Measurements from ENCODE around the gene TP73.

TP73 gene

DNA sequence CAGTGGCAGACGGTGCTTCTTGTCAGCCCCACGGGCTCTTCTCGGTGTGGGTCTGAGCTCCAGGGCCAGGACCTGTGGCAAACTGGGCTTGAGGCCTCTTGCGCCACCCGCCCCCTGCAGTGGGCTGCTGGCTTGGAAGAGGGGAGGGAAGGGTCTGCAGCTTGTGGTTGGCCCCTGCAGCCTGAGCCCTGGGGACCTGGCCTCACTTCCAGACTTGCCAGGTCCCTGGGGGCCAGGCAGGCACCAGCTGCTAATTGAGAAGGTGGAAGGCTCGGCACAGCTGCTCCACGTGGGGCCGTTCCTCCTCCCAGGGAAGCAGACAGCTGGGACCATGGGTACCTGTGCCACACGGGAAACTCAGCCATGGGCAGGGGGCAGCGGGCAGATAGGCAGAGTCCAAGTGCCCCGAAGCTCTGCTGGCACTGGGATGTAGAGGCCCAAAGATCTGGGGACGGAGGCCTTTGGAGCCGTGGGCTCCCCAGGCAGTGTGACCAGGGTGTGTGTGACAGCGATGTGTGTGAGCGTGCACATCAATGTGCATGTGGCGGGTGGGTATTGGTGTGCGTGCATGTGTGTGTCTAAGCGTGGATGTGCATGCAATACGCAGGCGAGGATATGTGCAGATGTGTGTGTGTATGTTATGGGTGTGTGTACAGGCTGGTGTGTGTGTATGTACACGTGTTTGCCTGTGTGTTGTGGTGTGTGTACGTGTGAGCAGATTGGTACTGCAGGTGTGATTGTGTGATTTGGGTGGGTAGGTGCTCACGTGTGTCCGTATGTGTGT is 39.3 kb downstream of the TP73 start:
- no peak for DNase-seq

DNA sequence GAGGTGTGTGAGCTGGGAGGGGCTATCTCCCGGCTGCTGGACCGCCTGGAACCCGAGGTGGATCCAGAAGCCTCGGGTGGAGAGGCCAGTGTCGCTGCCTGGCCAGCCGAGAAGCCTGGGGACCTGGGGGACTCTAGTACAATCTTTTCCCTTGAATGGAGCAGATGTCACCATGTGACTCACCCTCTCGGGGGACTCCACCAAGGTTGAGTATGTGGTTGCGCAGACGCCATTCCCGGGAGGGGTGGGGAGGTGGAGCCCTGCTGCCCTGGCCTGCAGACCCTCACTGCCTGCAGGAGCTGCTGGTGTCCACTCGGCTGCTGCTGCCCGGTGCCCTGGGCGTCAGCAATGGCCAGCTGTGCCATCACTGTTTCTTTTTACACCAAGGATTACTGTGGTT is 40.3 kb downstream of the TP73 start:
- DNase-seq = no peak

DNA sequence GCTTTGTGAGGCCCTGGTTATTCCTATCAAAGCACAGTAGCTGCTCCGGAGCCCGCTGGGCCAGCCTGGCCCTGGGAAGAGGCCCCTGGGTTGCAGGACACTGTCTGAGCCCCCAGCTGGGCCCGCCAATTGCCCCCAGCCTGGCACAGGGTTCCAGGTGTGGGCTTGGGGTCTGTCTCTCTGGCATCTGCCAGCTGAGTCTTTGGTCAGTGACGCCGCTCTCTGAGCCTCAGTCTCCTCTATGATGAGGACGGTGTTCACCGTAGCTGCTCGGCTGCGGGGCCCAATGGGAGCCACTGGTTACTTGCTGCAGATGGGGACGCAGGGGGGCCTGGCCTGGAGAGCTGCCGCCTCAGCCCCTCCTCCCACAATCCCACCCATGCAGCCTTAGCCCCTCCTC is 41.0 kb downstream of the TP73 start:
- no peak for DNase-seq

GRCh38 chr1:3695326-3696217 is 43.3 kb downstream of the TP73 start:
- peak; percentile 18 to 19 for DNase-seq

GRCh38 chr1:3696689-3697088 is 44.4 kb downstream of the TP73 start:
- no peak for DNase-seq

GRCh38 chr1:3697104-3697503 is 44.8 kb downstream of the TP73 start:
- no peak for DNase-seq

DNA sequence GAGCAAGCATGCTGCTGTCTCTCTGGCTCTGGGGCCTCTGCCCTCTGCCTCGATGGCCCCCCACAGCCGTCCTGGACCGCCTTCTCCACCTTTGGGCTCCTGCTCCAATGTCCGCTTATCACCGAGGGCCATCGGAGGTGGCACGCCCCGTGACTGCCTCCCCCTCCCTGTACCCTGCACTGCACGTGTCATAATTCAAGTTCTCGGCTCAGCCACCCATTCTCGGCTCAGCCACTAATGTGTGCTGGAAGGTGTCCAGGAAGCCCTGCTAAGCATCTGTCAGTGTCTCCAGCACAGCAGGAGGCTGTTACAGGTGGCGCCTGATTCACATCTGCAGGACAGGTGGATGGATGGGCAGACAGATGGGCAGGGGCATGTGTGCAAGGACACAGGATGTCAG is 45.5 kb downstream of the TP73 start:
- no peak for DNase-seq

GRCh38 chr1:3698660-3699408 is 46.5 kb downstream of the TP73 start:
- no peak for DNase-seq

- no peak for DNase-seq
These were observed 47.3 kb downstream of the TP73 start for GRCh38 chr1:3699596-3699995.

DNA sequence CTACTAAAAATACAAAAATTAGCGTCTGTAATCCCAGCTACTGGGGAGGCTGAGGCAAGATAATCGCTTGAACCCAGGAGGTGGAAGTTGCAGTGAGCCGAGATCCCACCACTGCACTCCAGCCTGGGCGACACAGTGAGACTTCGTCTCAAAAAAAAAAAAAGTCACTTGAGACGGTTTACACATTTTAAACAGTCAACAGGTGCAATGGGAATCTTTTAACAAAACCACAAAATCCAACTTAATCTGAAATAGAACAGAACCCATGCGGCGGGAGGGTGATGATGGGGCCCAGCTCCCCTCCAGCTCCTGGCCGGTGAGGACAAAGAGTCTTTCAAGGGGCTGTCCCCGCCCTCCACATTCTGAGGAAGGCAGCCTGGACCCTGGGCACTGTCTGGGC is 48.3 kb downstream of the TP73 start:
- no peak for DNase-seq

DNA sequence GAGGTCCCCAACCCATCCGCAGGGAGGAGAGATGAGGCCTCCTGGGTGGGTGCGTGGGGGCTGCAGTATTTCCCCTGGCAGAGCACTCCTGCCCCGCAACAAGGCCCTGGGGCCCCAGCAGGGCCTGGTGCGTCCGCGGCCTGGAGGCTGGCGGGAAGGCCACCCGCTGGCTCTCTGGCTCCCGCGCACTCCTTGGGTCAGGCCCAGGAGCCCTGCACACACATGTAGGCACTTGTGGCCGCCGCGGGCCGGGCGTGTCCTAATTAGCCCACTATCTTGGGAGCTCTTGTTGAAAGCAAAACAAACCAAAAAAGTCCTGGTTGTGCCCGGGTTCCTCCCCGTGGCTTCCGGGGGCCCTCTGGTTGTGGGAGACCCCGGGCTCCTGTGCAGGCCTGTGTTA is 50.2 kb downstream of the TP73 start:
- no peak for DNase-seq

DNA sequence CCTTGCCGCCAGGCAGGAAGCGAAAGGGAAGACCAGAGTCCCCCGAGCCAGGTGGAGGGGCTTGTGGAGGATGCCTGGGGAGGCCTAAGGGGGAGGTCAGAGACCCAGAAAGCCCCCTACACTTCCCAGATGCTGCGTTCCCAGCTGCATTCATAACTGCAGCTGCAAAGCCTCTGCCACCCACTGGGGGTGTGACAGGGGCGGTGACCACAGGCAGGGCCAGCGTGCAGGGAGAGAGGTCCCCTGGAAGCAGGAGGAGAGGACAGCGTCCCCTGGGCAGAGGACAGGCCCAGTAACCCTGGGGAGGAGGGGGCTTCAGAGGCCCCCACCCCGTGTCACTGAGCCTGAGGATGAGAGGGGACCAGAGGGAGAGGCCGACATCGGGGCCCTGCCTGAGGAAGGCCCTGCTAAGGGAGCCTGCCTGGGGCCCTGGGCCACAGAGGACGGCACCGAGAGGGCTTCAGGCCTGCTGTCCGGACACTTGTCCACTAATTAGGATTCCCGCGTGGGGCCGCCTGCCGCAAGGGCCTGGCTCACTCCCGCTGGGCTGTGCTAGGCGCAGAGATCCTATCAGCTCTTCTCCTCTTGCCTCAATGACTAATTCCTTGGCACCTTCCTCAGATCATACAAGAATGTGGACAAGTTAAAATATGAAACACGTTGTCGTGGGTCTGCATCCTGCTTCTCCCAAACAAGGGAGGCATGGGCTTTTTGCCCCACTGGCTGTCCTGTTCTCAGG is 50.8 kb downstream of the TP73 start:
- no peak for DNase-seq

- no peak for DNase-seq
These were observed 51.6 kb downstream of the TP73 start for GRCh38 chr1:3703786-3704371.

DNA sequence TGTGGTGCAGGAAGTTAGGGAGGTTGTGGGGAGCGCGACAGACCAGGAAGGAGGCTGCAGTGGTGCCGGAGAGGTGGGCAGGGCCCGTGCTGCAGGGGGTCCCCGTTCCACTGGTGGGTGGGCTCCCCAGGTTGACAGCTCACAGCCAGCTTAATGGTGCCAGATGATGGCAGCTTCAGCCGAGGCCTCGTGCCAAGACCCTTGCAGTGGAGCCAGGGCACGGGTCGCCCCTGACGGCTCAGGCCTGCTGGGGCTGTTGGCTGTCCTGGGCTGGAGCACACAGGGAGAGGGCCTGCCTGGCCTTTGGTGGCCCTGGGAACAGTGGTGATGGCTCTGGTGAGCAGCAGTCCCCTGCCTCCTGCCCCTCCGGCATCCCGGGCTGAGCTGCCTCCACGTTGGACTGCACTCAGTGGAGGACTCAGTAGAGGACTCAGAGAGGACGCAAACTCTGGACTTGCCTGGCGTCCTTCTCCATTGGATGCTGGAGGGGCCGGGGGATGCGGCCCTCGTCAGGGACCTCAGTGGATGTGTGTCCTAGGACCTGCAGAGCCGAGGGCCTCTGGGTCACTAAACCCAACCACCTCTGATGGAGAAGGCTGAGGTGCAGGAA is 53.1 kb downstream of the TP73 start:
- DNase-seq = no peak

GRCh38 chr1:3706651-3707297 is 54.5 kb downstream of the TP73 start:
- no peak for DNase-seq

DNA sequence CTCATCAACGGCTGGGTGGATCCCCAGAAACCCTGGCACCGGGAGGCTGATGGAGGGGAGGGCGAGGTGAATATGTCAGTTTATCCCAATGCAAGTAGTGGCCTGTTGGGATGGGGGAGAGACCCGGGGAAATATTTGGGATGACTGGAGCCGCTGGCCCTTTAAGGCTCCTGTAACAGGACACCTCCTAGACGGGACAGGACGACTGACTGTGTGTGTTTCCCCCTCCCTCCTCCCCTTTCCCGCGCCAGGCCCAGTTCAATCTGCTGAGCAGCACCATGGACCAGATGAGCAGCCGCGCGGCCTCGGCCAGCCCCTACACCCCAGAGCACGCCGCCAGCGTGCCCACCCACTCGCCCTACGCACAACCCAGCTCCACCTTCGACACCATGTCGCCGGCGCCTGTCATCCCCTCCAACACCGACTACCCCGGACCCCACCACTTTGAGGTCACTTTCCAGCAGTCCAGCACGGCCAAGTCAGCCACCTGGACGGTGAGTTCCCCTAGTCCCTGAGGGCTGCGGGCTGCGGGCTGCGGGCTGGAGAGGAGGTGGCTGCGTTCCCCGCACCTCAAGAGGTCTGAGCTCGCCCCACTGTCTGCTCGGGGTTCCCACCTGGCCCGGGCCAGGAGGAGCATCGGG is 55.1 kb downstream of the TP73 start:
- no peak for DNase-seq

DNA sequence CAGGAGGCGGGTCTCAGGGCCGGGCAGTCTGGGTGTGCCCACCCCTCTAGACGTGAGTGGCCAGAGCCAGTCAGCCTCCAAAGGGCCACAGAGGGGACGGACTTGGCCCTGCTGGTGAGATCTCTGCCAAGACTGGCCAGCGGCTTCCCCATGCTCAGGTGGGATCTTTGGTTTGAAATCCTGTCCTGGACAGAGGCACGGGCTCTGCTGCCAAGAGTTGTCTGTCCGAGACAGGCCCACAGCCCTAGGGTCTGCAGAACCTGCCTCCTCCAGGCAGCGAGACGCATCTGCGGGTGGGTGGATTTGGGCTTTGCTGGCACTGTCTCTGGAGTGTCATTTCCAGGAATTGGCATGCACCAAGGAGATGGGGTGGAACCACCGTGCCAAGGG is 55.6 kb downstream of the TP73 start:
- DNase-seq = no peak

- no peak for DNase-seq
These were observed 56.5 kb downstream of the TP73 start for GRCh38 chr1:3708791-3709190.

GRCh38 chr1:3710251-3710650 is 57.9 kb downstream of the TP73 start:
- no peak for DNase-seq

GRCh38 chr1:3711381-3711779 is 59.1 kb downstream of the TP73 start:
- DNase-seq = no peak

Data from activated CD4-positive, alpha-beta T cell treated with anti-CD3 and anti-CD28 coated beads, Interleukin-2, amount 50 U/mL, for 4 hours (primary cell).